GM18508 (cell line): ENCODE data around the gene CABP7.

Experiments used
- ATAC-seq: cut with Tn5 transposase; IDR thresholded peaks from one replicate; pipeline ENCODE4 v1.9.1; 2021; ENCODE audit warnings: moderate number of reproducible peaks; ENCODE audit not compliant: insufficient read depth, unreplicated experiment

The CABP7 gene

DNA sequence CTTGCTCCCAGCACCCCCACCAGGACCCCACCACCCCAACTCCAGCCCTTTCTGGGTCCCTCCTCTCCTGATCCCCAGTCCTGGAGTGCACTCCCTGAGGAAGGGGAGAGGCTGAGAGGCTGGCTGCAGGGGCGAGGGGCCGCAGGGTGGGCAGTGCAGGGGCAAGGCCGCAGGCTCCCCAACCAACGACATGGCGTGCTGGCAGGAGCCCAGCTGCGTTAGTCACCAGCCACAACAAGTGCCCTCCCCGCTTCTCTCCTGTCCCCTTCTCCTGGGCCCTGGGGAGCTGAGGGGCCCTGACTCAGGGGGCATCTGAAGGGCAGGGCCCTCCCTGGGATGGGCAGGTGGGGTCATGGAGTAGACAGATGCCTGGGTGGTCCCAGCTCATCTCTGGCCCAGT lies 2.3 kb downstream of the CABP7 start:
- ATAC-seq: no peak

DNA sequence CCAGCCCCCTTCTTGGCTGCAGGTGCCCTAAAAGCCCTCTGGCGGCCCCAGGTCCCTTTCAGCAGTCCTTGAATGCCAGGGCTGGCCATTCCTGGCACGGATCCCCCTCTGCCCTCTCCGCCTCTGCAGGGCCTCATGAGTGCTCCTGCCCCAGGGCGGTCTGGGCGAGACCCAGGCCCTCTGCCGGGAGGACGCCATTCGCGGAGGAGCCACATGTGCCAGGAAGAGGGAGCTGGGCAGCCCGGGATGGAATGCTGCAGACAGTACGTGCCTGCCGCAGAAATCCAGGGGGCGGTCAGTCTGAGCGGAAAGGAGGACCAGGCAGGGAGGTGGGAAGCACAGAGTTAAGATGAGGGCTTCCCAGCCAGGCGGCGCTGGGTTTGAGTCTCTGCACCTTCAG lies 2.8 kb downstream of the CABP7 start:
- ATAC-seq: no peak

DNA sequence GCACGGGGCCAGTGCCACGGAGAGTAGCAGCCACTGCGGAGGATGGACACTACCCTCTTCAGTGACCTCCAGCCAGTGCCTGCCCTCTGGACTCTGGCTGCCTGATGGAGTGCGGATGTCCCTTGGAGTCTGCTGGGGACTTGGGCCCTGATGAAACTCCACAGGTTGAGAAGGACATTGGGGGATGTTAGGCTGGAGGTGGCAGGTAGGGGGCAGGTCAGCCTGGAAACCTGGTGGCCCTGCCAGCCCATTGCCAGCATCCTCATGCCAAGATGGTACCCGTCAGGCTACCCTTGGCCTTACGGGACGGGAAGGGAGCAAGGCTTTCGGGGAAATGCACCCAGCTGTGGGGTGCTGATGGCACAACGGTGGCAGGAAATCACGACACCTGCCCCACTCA lies 4.0 kb downstream of the CABP7 start:
- no peak for ATAC-seq

DNA sequence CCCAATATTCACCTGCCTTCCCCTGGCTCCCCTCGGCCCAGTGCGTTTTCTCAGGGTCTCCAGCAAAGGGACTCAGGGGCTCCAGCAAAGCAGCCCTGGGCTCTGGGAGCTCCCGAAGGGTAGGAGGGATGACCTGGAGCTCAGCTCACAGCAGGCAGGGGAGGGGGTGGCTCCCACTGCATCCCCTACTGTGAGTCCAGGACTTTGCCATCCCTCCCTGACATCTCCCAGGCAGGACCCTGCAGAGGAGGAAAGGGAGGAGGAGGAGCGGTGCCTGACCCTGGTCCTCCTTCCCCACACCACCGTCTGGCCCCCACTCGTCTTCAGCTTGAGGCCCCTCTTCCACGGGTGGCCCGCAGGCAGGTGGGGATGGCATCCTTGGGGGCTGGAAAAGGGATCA lies 5.0 kb downstream of the CABP7 start:
- no peak for ATAC-seq

DNA sequence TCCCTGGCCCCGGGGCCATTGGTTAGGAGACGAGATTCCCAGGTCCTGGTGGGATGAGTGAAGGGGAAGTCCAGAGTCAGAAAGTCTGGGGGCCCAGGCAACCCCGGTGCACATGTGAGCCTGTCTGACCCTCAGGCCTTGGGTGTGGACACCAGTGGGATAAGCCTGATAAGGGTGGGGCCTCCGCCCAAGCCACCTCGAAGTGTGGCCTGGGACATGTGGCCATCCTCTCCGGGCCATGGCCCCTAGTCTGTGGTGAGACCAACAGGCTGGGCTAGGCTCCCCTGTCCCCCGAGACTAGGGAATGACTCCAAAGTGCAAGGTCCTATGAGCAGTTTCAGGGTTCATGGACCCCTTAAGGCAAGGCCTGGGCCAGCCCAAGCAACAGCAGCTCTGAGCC lies 6.3 kb downstream of the CABP7 start:
- no peak for ATAC-seq

DNA sequence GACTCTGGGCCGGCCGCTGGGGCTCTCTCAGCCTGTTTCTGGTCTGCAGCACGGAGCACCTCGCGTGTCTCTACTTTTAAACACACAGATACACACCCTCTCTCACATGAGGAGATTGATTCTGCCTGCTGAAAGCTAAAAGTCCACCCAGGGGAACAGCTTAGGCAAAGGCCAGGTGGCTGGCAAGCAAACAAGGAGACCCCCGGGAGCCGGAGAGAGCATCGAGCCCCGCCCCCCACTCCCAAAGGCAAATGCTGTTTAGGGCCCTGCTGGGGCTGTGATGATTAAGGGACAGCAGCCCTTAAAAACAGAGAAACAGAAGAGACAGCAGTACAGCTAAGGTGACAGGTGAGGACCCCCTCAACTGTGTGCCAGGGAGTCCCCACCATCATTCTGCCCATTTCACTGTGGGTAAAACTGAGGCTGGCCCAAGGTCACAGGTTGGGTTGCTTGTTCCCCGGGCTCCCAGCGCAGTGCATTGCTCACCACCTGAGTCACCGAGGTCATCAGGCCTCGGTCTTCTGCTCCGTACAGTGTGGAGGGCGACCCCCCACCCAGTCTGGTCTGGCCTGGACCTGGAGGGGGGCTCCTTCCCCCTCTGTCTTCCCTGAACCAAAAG lies 6.8 kb downstream of the CABP7 start:
- ATAC-seq: no peak

DNA sequence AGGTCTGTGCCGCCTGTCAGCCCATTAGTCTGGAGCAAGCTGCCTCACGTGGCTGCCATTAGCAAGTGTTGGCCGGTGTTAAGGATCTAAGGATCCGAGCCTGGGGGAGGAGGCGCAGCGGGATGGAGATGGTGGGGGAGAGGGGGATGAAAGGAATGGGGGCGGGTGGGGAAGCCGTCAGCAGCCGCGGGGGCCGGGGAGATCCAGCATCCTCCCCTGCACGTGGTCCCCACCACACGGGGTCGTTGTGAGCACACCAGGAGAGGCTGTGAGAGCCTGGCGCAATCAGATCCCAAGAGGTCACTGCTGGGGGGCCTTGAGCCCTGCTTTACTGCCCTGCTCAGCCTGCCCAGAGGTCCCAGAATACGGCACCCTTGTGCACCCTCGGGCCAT lies 7.3 kb downstream of the CABP7 start:
- ATAC-seq: no peak

DNA sequence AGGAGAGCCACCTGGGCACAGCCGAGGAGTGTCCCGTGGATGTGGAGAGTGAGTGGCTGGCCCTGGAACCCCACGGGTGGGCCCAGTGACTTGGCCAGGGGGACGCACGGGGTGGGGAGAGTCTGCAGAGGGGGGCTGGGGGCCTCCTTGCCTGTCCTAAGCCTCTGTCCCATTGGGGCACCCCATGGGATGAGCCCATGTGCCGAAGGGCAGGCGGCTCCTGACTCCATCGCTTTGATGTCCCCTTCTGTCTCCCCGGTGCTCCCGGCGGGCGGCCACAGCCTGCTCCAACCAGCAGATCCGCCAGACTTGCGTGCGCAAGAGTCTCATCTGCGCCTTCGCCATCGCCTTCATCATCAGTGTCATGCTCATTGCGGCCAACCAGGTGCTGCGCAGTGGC lies 9.4 kb downstream of the CABP7 start:
- no peak for ATAC-seq

DNA sequence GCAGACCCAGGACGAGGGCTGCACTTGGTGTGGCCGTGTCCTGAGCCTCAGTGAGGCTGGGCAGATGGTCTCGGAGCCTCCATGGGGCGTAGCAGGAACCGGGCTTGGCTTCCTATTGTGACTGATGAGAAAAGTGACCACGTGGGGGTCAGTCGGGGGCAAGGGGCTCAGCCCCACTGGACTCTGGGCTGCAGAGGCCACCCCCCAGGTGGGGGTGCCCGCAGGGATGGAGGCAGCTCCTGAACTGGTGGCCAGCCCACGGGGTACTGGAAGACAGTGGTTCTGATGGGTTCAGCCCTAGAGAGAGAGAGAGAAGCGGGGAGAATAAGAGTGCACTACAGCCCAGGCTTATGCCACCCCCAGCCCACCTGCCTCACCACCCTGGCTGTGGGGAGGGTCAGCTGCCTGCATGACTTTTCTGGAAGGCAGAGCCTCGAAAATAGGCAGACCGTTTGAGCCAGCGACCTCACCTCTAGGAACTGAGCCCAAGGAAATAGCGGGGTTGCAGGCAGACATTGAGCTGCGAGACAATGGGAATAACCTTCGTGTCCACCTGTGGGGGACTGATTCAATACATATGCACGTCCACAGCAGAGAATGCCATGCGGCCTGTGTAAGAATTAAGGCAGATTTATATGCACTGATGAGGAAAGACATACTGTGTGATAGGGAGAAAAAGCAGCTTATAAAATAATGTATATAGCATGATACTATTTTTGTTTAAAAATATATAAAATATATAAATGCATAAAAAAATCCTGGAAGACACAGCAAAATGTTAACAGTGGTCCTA lies 11.5 kb downstream of the CABP7 start:
- ATAC-seq: no peak

DNA sequence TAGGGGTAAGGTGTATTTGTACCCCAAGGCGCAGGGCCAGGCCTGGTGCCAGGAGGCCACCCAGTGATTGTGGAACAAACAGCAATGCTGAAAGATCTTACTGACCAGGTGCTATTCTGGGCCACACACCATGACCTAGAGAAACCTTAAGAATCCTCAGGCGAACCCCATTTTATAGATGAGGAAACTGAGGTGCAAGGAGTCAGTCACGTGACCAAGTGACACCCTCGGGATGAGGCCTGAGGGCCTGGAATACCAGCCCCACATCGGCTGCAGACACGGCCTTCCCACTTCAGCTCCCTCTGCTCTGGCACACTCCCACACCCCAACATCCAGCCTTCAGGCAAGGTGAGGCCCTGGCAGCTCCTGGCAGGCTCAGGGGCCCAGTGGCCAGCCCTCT lies 13.1 kb downstream of the CABP7 start:
- ATAC-seq: no peak

DNA sequence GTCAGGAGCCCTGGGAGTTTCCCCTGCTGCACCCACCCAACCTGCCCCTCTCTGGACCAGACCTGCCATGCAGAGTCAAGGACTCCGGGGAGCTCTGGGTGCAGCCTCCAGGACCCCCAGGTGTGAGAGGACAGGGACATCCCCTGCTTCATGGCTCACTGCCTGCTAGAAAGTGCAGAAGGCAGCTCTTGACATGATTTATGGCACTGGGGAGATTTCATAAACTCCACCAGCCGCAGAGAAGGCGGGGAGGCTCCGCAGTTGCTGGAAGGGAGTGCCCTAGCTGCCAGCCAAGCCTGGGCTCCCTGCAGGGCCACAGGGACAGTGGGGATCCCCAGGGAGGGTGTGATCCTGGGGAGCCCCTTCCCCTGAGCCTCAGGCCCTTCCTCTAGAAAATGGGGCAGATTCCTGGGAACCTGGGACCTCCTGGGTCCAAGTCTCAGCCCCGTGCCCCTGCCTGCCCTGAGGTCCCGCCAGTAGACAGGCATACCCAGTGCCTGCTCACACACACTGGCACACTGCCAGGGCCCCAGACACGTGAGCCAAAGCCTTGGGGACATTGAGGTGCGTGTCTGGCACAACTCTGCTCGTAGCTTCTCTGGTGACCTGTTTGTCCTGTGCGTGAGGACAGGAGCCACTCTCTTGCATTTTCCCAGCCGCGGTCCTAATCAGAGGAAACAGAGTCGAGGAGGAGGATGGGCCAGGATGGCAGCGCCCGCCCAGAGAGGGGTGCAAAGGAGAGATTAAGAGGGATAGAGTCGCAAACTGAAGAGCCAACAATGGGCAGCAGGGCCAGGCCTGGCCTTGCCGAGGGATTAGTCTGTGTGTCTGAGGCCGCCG lies 13.8 kb downstream of the CABP7 start:
- no peak for ATAC-seq

DNA sequence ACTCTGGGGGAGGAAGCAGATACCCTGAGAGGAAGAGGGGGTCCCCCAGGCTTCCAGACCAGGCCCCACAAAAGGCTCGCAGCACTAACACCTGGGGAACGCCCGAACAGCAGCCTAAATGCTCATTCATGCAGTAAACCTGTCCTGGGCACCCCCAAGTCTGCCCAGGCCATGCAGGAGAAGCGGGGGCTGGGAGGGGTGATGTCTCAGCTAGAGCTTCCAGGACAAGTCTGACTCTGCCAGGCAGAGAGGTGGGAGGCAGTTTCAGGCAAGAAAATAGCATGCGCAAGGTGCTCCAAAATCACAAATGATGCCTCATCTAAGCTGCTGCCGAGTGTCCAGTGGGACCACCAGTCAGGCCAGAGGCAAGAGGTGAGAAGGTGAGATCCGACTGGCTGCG lies 14.6 kb downstream of the CABP7 start:
- no peak for ATAC-seq

DNA sequence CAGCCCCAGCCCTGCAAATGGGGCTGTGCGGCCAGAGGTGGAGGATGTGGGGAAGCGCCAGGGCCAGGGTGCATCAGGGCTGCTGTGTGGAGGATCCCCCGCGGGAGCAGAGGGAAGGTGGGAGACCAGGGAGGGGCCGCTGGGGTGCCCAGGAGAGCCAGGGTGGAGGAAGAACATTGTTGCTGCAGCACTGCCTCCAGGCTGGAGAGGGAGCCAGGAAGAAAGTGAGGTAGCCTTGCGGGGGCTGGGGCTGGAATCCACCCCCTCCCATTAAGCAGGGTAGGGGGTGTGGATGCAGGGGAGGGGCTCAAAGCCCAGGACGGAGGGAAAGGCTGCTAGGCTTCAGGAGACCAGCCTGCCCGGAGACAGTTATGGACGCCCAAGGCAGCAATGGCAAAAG lies 15.0 kb downstream of the CABP7 start:
- no peak for ATAC-seq

DNA sequence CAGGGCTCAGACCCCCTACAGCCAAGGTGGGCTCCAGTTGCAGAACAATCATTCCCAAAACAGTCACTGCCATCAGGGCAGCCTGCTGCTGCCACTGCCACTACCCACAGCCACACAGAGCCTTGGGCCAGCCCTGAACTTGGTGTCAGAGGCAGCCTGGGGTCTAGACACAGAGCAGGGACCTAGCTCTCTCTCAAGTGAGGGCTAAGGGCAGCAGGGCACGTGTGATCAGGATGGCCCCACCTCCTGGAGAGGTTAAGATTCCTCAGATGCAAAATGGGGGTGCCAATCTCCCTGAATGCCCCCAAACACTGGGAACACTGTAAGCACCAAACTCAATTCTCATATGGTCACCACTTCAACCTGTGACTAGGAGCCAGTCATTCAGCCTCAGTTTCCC lies 15.6 kb downstream of the CABP7 start:
- ATAC-seq: no peak

DNA sequence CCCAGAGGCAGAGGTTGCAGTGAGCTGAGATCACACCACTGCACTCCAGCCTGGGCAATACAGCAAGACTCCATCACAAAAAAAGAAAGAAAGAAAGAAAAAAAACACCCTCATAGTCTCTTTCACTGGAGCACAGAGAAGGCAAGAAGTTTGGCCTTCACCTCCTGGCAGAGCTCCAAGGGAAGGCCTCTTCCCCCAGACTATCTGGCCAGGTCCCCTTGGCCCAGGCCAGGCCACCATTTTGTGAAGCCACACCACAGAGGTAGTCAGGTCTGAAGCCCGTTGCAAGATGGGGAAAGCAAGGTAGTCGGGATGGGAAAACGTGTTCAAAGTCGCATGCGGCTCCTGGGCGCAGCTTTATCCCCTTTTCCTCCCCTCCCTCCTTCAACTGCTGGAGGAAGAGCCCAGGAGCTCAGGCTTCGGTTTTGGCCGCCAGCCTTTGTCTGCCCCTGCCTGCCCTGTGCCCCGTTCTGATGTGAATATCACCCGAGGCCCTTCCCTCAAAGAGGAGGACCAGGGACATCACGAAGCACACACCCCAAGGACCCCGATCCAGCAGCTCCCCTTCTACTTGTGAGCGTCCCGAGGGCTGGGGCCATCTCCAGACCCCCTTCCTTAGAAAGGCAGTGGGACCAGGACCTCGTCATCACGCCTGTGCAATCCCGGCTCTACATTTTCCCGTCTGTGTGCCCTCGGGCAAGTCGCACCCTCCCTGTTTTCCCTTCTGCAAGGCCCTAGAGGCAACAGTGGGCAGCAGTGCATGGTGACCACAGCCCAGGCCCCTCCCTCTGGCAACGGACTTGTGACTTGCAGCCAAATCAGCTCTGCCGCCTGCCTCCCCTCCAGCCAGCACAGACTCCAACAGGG lies 17.7 kb downstream of the CABP7 start:
- no peak for ATAC-seq

DNA sequence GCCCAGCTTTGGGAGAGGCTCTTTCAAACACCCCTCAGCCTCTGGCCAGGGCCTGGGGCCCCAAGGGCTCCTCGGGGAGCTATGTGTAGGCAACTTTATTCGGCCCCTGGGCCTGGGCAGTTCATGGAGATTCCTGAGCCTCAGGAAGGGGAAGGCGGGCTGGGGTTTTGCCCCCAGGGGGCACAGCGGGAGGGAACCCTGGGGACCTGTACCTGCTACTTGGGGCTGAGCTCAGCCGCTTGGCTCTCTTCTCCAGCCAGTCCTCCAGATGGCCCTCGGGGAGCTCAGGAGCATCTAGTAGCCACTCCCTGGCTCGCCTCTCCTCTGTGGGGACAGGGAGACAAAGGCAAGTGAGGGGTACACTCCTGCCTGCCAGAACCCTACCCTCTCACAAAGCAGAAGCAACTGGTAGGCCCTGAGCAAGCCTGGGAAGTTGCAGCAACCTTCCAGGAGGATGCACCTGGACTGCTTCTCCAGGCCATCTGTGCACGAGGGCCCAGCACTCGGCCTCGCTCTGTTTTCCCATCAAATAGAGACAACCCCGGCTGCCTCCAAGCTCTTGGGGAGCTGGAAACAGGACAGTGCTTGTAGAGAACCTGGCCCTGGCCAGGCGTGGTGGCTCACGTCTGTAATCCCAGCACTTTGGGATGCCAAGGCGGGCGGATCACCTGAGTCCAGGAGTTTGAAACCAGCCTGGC lies 18.5 kb downstream of the CABP7 start:
- no peak for ATAC-seq

DNA sequence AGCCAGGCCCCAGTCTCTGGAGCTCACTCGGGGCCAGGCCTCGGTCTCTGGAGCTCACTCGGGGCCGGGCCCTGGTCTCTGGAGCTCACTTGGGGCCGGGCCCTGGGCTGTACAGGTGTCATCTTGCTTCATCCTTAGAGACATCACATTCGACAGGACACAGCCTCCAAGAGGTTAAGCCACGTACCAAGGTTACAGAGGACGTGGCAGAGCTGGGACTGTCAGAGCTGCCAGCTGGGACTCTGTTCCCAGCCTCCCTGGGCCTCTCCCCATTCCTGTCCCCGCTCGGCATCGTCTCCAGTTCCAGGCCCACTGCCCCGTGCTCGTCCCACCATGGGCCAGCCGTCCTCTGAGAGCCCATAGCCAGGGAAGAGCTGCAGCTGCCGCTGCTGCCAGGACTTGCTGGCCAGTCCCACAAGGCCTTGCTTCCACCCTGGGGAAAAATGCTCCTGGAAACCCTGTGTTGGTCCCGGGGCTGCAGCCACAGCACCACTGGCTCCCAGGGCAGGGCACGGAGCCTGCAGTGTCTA lies 19.6 kb downstream of the CABP7 start:
- ATAC-seq: no peak

DNA sequence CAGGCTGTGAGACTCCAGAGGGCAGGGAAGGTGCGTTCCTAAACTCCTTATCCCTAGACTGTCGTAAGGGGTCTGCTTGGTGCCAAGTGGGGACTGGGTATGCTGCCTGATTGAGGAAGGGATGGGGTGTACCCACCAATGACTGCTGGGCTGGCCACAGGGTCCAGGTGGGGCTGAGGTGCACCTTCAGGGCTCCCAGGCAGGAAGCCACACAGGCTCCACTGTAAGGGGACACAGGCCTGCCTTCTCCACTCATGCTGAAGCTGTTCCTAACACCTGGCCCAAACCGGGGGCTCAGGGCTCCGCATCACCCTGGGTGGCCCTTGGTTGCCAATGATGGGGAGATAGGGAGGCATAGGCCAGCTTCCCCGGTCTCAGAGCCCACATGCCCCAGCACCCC lies 20.4 kb downstream of the CABP7 start:
- ATAC-seq: no peak

DNA sequence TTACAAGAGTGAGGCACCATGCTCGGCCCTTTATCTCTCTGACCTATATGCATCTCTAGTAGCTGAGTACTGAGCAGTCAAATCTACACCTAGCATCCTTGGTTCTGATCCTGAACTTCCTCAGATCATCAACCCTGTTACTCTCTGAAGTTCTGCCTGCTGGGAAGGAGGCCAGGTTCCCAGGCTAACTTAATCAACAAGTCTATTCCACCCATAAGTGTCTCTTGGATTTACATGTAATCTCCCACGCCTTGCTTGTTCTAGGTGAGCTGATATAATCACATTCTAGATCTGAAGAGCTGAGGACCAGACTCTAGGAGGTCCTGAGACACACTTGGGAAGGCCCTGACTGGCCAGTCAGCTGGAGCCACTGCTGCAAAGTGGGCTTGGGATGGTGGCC lies 22.1 kb downstream of the CABP7 start:
- no peak for ATAC-seq

DNA sequence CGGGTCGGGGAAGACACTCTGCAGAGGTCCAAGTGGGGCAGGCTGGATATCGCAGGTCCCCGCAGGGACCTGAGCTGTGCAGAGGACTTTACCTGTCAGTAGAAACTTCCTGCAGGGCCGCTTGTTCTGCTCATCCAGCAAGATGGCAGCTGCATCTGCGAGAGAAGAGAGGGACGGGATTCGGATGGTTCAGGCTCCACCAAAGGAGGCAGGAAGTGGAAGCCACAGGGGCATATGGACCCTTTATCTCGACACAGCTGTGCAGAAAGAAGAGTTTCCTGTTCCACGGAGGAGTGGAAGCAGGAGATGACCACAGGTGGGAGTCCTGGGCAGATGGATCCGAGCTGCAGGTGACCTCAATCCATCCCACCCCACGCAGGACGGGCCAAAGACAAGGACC lies 22.5 kb downstream of the CABP7 start:
- ATAC-seq: no peak
